IMR-90 (cell line): ENCODE results near the gene PLXNB1. TPM values are rescaled to one million over a fixed set of nuclear protein-coding genes. Genes with fewer than 3 reads are reported as not detected.

Source experiments
- ATAC-seq: fragments of 200-7000 bp; cut with Tn5 transposase; 2 replicates; pipeline ENCODE4 v1.9.1; 2020; ENCODE audit warnings: low read depth, mild to moderate bottlenecking, moderate library complexity
- BruUV-seq: library from RNA; stranded (reverse); fragments of 400-500 nt; replicated peaks from 2 replicates; lab custom pipeline; 2021; lab: Mats Ljungman, UMichigan
- CTCF ChIA-PET: fragments of 300-600 bp; formaldehyde crosslinking; extraction: SDS; loops from one replicate; lab custom pipeline; 2021; ENCODE audit warnings: antibody characterized with exemption; lab: Yijun Ruan, JAX
- POLR2A ChIA-PET: fragments of 300-600 bp; sonication (Branson Sonifier 250); formaldehyde crosslinking; loops from one replicate; lab custom pipeline; 2022; ENCODE audit warnings: antibody characterized with exemption; ENCODE audit not compliant: unreplicated experiment; lab: Charles Lee
- DNase-seq: peaks from one replicate; pipeline ENCODE4 v3.0.0; 2013
- H2AFZ ChIP-seq: replicated peaks from 2 replicates; pipeline ENCODE3; 2013; ENCODE audit warnings: low read length, mild to moderate bottlenecking; ENCODE audit not compliant: poor library complexity
- H2AK5ac ChIP-seq: 2 replicates; pipeline ENCODE4 v1.6.1; 2013; ENCODE audit warnings: low read depth, low read length, inconsistent platforms
- H2AK9ac ChIP-seq: replicated peaks from 2 replicates; pipeline ENCODE3; 2013; ENCODE audit warnings: mild to moderate bottlenecking, low read depth, low read length, moderate library complexity; ENCODE audit not compliant: poor library complexity
- H2BK120ac ChIP-seq: 2 replicates; pipeline ENCODE4 v1.6.1; 2013; ENCODE audit warnings: low read depth, low read length, inconsistent platforms
- H2BK15ac ChIP-seq: 3 replicates; pipeline ENCODE4 v1.6.1; 2013; ENCODE audit warnings: low read depth, low read length, inconsistent platforms
- H2BK20ac ChIP-seq: 2 replicates; pipeline ENCODE4 v1.6.1; 2013; ENCODE audit warnings: low read depth, mild to moderate bottlenecking, inconsistent platforms, low read length, moderate library complexity
- H2BK5ac ChIP-seq: 2 replicates; pipeline ENCODE4 v1.6.1; 2013; ENCODE audit warnings: mild to moderate bottlenecking, low read depth, low read length, inconsistent platforms; ENCODE audit not compliant: poor library complexity, severe bottlenecking
- H3K14ac ChIP-seq: replicated peaks from 2 replicates; pipeline ENCODE4 v1.6.1; 2013; ENCODE audit warnings: low read depth, low read length, inconsistent platforms
- H3K18ac ChIP-seq: 2 replicates; pipeline ENCODE4 v1.6.1; 2013; ENCODE audit warnings: low read depth, low read length, control low read depth
- H3K23ac ChIP-seq: 2 replicates; pipeline ENCODE4 v1.6.1; 2013; ENCODE audit warnings: low read depth, low read length, inconsistent platforms
- H3K27ac ChIP-seq: 2 replicates; pipeline ENCODE4 v1.5.1; 2013; ENCODE audit warnings: mild to moderate bottlenecking, control low read depth, low read length; ENCODE audit not compliant: insufficient read depth
- H3K27me3 ChIP-seq: 2 replicates; pipeline ENCODE4 v1.6.1; 2013; ENCODE audit warnings: low read length; ENCODE audit not compliant: control insufficient read depth, insufficient read depth
- H3K36me3 ChIP-seq: 2 replicates; pipeline ENCODE4 v1.6.1; 2013; ENCODE audit warnings: low read length, mixed read lengths; ENCODE audit not compliant: control insufficient read depth, insufficient read depth
- H3K4ac ChIP-seq: 2 replicates; pipeline ENCODE4 v1.6.1; 2013; ENCODE audit warnings: low read depth, low read length, inconsistent platforms
- H3K4me1 ChIP-seq: 2 replicates; pipeline ENCODE4 v1.6.1; 2013; ENCODE audit warnings: low read length, mixed read lengths; ENCODE audit not compliant: control insufficient read depth, insufficient read depth
- H3K4me2 ChIP-seq: 2 replicates; pipeline ENCODE4 v1.6.1; 2013; ENCODE audit warnings: low read depth, mild to moderate bottlenecking, control low read depth, low read length, moderate library complexity
- H3K4me3 ChIP-seq: 2 replicates; pipeline ENCODE4 v1.5.1; 2013; ENCODE audit warnings: low read depth, mild to moderate bottlenecking, control low read depth, low read length, moderate library complexity; ENCODE audit not compliant: insufficient read depth
- H3K56ac ChIP-seq: 2 replicates; pipeline ENCODE4 v1.6.1; 2013; ENCODE audit warnings: low read length, inconsistent platforms; ENCODE audit not compliant: insufficient read depth; ENCODE audit errors: extremely low read depth
- H3K79me1 ChIP-seq, 2 experiments: 2 replicates each; pipeline ENCODE4 v1.6.1; 2013; ENCODE audit warnings: low read length in 2 of 2, inconsistent platforms in 1 of 2, low read depth in 1 of 2
- H3K9ac ChIP-seq: 2 replicates; pipeline ENCODE4 v1.6.1; 2013; ENCODE audit warnings: low read depth, low read length, control low read depth
- H3K9me1 ChIP-seq: 2 replicates; pipeline ENCODE4 v1.6.1; 2013; ENCODE audit warnings: low read length, inconsistent platforms; ENCODE audit not compliant: insufficient read depth
- H3K9me3 ChIP-seq: 2 replicates; pipeline ENCODE4 v1.6.1; 2013; ENCODE audit warnings: low read length; ENCODE audit not compliant: control insufficient read depth, insufficient read depth
- H4K20me1 ChIP-seq: 2 replicates; pipeline ENCODE4 v1.6.1; 2013; ENCODE audit warnings: low read length, inconsistent platforms; ENCODE audit not compliant: insufficient read depth
- H4K5ac ChIP-seq: 2 replicates; pipeline ENCODE4 v1.6.1; 2013; ENCODE audit warnings: mild to moderate bottlenecking, low read depth, low read length, control low read depth
- H4K8ac ChIP-seq, 2 experiments: 2 replicates each; pipeline ENCODE4 v1.6.1; 2013; ENCODE audit warnings: low read depth in 2 of 2, low read length in 2 of 2, control low read depth in 1 of 2, inconsistent platforms in 1 of 2
- H4K91ac ChIP-seq: 2 replicates; pipeline ENCODE4 v1.6.1; 2013; ENCODE audit warnings: low read depth, low read length, inconsistent platforms; ENCODE audit not compliant: insufficient read depth
- BHLHE40 ChIP-seq: fragments of 150-350 bp; IDR thresholded peaks from 2 replicates; pipeline ENCODE4 v1.6.1; 2016; ENCODE audit warnings: mild to moderate bottlenecking, low read depth, low read length
- CEBPB ChIP-seq: IDR thresholded peaks from 2 replicates; pipeline ENCODE4 v1.6.1; 2012; ENCODE audit warnings: low read depth, low read length, improper control_type of control experiment
- CHD1 ChIP-seq: IDR thresholded peaks from 2 replicates; pipeline ENCODE4 v1.6.1; 2012; ENCODE audit warnings: low read depth, low read length, improper control_type of control experiment
- FOS ChIP-seq: fragments of 150-350 bp; IDR thresholded peaks from 2 replicates; pipeline ENCODE4 v1.6.1; 2016; ENCODE audit warnings: low read depth, low read length
- MXI1 ChIP-seq: IDR thresholded peaks from 2 replicates; pipeline ENCODE4 v1.6.1; 2012; ENCODE audit warnings: low read depth, mild to moderate bottlenecking, low read length, moderate library complexity, borderline replicate concordance
- NFE2L2 ChIP-seq: fragments of 150-350 bp; IDR thresholded peaks from 2 replicates; pipeline ENCODE4 v1.6.1; 2016; ENCODE audit warnings: low read depth, mild to moderate bottlenecking, low read length
- RAD21 ChIP-seq: IDR thresholded peaks from 2 replicates; pipeline ENCODE4 v1.6.1; 2012; ENCODE audit warnings: low read length, improper control_type of control experiment
- RFX5 ChIP-seq: IDR thresholded peaks from 2 replicates; pipeline ENCODE4 v1.8.0; 2012; ENCODE audit warnings: low read depth, mild to moderate bottlenecking, low read length, moderate library complexity
- whole genome bisulfite sequencing, 2 experiments: methylation state at CpG; one replicate each; pipeline versions ENCODE4 v1.1.5 to v1.1.7; 2013; ENCODE audit warnings: missing lambda C conversion rate in 2 of 2; ENCODE audit not compliant: insufficient read length in 1 of 2; ENCODE audit errors: extremely low coverage in 2 of 2; 5-methylcytosine and 5-hydroxymethylcytosine counted together
- dilution Hi-C: fragments of 300-500 bp; cut with HindIII; formaldehyde crosslinking; loops from one replicate; pipeline ENCODE4 v1.14.3; 2018; ENCODE audit warnings: low sequenced_read_pairs; ENCODE audit not compliant: unreplicated experiment
- in situ Hi-C: fragments of 300-500 bp; cut with MboI; formaldehyde crosslinking; loops from 3 replicates; pipeline ENCODE4 v1.14.3; 2019; ENCODE audit warnings: low sequenced_read_pairs, inconsistent platforms, mixed read lengths
- intact Hi-C: fragments of 100-400 bp; cut with micrococcal nuclease; formaldehyde crosslinking; loops from 2 replicates; pipeline ENCODE4 v1.10.0; 2022
- polyA plus RNA-seq, 3 experiments: library from polyadenylated mRNA; depleted of rRNA; stranded (reverse); fragments of >200 nt; gene quantifications; 2 replicates each; pipeline ENCODE4 v1.2.3, GENCODE V29; 2012; ENCODE audit warnings: low replicate concordance in 1 of 3
- total RNA-seq: library from RNA; depleted of rRNA; stranded (reverse); fragments of >200 nt; gene quantifications from 2 replicates; pipeline ENCODE4 v1.2.3, GENCODE V29; 2012
- TF ChIP-seq, protein P1 (sequence below): conservative IDR thresholded peaks from 2 replicates; pipeline ENCODE4 v1.5.1; 2012; ENCODE audit warnings: mild to moderate bottlenecking, low read depth, low read length, improper control_type of control experiment
- TF ChIP-seq, protein P2 (sequence below): fragments of 150-350 bp; IDR thresholded peaks from 2 replicates; pipeline ENCODE4 v1.6.1; 2017; ENCODE audit warnings: mild to moderate bottlenecking, antibody characterized with exemption, low read length, low read depth
- TF ChIP-seq, protein P3 (sequence below): fragments of 150-350 bp; IDR thresholded peaks from 2 replicates; pipeline ENCODE4 v1.6.1; 2016; ENCODE audit warnings: low read depth, mild to moderate bottlenecking, low read length, moderate library complexity, borderline replicate concordance

Gene PLXNB1
- total and polyA plus RNA-seq, 2 of the 4 experiments (the other 2 are of a cell fraction), result 5.2 to 25.3 TPM

DNA sequence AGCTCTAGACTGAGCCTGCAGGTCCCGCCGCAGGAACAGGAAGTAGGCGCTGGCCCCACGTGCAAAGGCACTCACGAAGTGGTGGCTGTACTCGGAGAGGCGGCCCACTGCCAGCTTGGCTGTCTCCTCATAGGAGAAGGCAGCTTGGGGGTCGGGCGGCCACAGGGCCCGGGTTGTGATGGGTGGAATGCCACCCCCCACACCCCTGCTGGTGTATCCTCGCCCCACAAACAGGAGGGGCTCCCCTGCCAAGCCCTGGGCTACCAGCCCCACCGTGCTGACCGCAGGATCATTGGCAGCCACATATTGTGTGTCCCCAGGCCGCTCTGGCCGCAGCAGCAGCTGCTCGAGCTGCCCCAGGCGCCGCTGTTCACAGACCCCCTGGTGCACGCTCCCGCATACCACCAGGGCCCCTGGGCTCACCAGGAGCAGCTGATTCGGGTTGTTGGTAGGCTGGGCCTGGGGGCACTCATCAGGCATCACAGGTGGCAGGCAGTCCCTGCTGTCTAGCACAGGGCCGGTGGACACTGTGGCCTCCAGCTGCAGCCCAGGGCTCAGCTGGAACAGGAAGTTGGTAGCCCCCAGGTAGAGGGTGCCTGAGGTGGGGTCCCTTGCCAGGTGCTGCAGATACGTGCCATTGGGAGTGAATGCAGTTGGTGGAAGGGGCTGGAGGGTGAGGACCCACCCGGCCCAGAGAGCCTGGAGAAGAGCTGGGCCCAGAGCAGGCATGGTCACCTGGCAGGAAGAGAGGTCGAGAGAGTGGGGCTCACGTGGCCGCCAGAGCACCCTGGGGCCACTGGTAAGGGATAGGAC, 5.8 kb downstream of the PLXNB1 start:
- Histone ChIP-seq H3K4me2 (no peak overlapping the region), H4K8ac (no peak overlapping the region), H4K91ac (no peak overlapping the region), H3K9me1 (peaks cover 16% of the 10 kb centered on the region), H2BK120ac (no peak overlapping the region), H4K20me1 (peaks cover 30% of the 10 kb centered on the region), H3K4me3 (no peak overlapping the region), H3K14ac (no peak overlapping the region), H3K79me1 (peaks cover 25 to 61% of the 10 kb centered on the region in 2 experiments; a peak in 3 of 4 replicates), H2BK15ac (no peak overlapping the region), H3K27ac (no peak overlapping the region), H2AFZ (no peak overlapping the region), H3K56ac (no peak overlapping the region), H2BK5ac (no peak overlapping the region), H3K9me3 (no peaks in the 10 kb centered on the region), H2AK9ac (peak overlapping the region; percentile 1), H3K4me1 (peaks cover 25% of the 10 kb centered on the region), H3K36me3 (peaks cover 13% of the 10 kb centered on the region; the same call in 1 of the 2 replicates), H4K5ac (no peak overlapping the region), H3K18ac (no peak overlapping the region), H3K23ac (no peak overlapping the region; the same call in 1 of the 2 replicates), H3K9ac (no peak overlapping the region), H2AK5ac (no peak overlapping the region), H2BK20ac (no peak overlapping the region), H3K4ac (no peak overlapping the region), H3K27me3 (no peaks in the 10 kb centered on the region)
- 93% methylated on average over 13 of the region's 27 CpGs; no CpG with 5 or more reads in 1 of the 2 experiments for WGBS, 2 experiments
- intact Hi-C loops (no loop called here), dilution Hi-C loops (no loop called here), in situ Hi-C loops (no loop called here)
- TF ChIP-seq CHD1, result no peak
- TF ChIP-seq RAD21, result no peak
- no peak for TF ChIP-seq BHLHE40
- TF ChIP-seq, protein P1, sequence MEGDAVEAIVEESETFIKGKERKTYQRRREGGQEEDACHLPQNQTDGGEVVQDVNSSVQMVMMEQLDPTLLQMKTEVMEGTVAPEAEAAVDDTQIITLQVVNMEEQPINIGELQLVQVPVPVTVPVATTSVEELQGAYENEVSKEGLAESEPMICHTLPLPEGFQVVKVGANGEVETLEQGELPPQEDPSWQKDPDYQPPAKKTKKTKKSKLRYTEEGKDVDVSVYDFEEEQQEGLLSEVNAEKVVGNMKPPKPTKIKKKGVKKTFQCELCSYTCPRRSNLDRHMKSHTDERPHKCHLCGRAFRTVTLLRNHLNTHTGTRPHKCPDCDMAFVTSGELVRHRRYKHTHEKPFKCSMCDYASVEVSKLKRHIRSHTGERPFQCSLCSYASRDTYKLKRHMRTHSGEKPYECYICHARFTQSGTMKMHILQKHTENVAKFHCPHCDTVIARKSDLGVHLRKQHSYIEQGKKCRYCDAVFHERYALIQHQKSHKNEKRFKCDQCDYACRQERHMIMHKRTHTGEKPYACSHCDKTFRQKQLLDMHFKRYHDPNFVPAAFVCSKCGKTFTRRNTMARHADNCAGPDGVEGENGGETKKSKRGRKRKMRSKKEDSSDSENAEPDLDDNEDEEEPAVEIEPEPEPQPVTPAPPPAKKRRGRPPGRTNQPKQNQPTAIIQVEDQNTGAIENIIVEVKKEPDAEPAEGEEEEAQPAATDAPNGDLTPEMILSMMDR, result no peak
- TF ChIP-seq, protein P2, sequence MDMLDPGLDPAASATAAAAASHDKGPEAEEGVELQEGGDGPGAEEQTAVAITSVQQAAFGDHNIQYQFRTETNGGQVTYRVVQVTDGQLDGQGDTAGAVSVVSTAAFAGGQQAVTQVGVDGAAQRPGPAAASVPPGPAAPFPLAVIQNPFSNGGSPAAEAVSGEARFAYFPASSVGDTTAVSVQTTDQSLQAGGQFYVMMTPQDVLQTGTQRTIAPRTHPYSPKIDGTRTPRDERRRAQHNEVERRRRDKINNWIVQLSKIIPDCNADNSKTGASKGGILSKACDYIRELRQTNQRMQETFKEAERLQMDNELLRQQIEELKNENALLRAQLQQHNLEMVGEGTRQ, result no peak
- no peak for TF ChIP-seq RFX5
- no peak for TF ChIP-seq CEBPB
- TF ChIP-seq, protein P3, sequence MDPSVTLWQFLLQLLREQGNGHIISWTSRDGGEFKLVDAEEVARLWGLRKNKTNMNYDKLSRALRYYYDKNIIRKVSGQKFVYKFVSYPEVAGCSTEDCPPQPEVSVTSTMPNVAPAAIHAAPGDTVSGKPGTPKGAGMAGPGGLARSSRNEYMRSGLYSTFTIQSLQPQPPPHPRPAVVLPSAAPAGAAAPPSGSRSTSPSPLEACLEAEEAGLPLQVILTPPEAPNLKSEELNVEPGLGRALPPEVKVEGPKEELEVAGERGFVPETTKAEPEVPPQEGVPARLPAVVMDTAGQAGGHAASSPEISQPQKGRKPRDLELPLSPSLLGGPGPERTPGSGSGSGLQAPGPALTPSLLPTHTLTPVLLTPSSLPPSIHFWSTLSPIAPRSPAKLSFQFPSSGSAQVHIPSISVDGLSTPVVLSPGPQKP, result no peak
- TF ChIP-seq MXI1, result no peak
- TF ChIP-seq NFE2L2, result no peak
- TF ChIP-seq FOS, result no peak
- ChIA-PET CTCF (interaction anchor here (1.9 kb wide), 1 partner anchor 12 kb away, joined by 4 read pairs; no protein-coding TSS in a partner anchor), POLR2A (no interaction called here)
- DNase-seq (no peak), ATAC-seq (no peak)
- BruUV-seq, result no TSS peak
